GM20000 (cell line): Measurements from ENCODE around the gene AFF4.

Source experiments
- DNase-seq: peaks from one replicate; pipeline ENCODE4 v3.0.0; 2012; ENCODE audit warnings: low spot score
- CTCF ChIP-seq: IDR thresholded peaks from 2 replicates; pipeline ENCODE4 v1.5.1; 2012; ENCODE audit warnings: mild to moderate bottlenecking, control low read depth; ENCODE audit errors: extremely low read depth, missing control alignments

AFF4 gene

GRCh38 chr5:132849347-132849746, 114.1 kb downstream of the AFF4 start:
- no peak for TF ChIP-seq CTCF
- no peak for DNase-seq

GRCh38 chr5:132848270-132848669, 115.2 kb downstream of the AFF4 start:
- TF ChIP-seq CTCF: no peak
- no peak for DNase-seq

- DNase-seq: no peak
- TF ChIP-seq CTCF: no peak
Measured at GRCh38 chr5:132841305-132841704, 122.1 kb downstream of the AFF4 start.

GRCh38 chr5:132840896-132841295, 122.5 kb downstream of the AFF4 start:
- no peak for DNase-seq
- no peak for TF ChIP-seq CTCF

- no peak for DNase-seq
- TF ChIP-seq CTCF: no peak
Measured at GRCh38 chr5:132840313-132840712, 123.1 kb downstream of the AFF4 start.

- DNase-seq: no peak
- TF ChIP-seq CTCF: no peak
Measured at GRCh38 chr5:132839426-132840301, 123.8 kb downstream of the AFF4 start.

- DNase-seq: no peak
- no peak for TF ChIP-seq CTCF
Measured at GRCh38 chr5:132838516-132839282, 124.7 kb downstream of the AFF4 start.
